H1 (cell line): Measurements from ENCODE around the gene MKI67. TPM values are rescaled to one million over a fixed set of nuclear protein-coding genes. Genes with fewer than 3 reads are reported as not detected.

Source experiments
- EGR1 ChIP-seq: IDR thresholded peaks from 2 replicates; pipeline ENCODE4 v1.6.1; 2011; ENCODE audit warnings: low read depth, low read length, borderline replicate concordance
- TCF12 ChIP-seq: IDR thresholded peaks from 2 replicates; pipeline ENCODE4 v1.6.1; 2011; ENCODE audit warnings: low read depth, mild to moderate bottlenecking, low read length
- polyA plus RNA-seq, 7 experiments: library from polyadenylated mRNA; depleted of rRNA in 3 of 7; stranded (reverse) in 5 of 7; unstranded in 2 of 7; fragments of >200 nt in 5 of 7; fragments of 200-250 nt in 2 of 7; gene quantifications; 1 replicate in 5 of 7; 2 replicates in 1 of 7; 4 replicates in 1 of 7; pipeline versions ENCODE4 v1.2.1 to v1.2.3, GENCODE V29; 2011 to 2013; ENCODE audit warnings: missing spikeins in 2 of 7, mixed read lengths in 2 of 7
- total RNA-seq: library from RNA; stranded (reverse); fragmentation: NEBNext Ultra II Directional; extraction: Animal tissue kit (Norgen Biotek cat#: 25700); gene quantifications from 2 replicates; pipeline ENCODE4 v1.2.1, GENCODE V29; 2021

The MKI67 gene
- total and polyA plus RNA-seq, 2 of the 8 experiments (the other 6 are each of a cell fraction or from before 2014, with no cell fraction given), result 15.8 to 85.1 TPM

DNA sequence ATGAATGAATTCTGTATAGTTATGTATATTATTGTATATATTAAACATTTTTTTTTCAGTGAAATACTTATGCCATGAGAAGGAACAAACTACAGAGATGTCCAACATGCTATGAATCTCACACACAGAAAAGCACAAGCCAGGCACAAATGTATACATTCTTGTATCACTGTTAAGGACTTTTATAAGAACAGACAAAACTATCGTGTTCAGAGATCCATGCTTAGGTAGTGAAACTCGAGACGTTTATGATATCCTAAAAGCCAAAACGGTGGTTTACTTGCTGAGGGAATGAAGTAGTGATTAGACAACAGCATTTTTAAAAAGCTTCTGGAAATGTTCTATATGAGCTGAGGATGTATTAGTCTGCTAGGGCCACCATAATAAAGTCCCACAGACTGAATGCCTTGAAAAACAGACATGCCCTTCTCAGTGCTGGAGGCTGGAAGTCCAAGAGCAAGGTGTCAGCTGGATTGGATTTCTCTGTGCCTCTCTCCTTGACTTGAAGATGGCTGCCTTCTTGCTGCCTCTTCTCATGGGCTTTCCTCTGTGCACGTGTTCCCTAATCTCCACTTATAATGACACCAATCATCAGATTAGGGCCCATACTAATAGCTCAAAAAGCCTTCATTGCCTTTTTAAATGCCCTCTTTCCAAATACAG is 4.3 kb downstream of the MKI67 start (continued):
- TF ChIP-seq EGR1, result no peak
- no peak for TF ChIP-seq TCF12
